Measurements from ENCODE around the gene ATXN7L3B. TPM values are rescaled to one million over a fixed set of nuclear protein-coding genes. Genes with fewer than 3 reads are reported as not detected.

The ATXN7L3B gene
- total RNA-seq, 2 experiments from 2014 or later: 22.4 to 33.3 TPM

DNA sequence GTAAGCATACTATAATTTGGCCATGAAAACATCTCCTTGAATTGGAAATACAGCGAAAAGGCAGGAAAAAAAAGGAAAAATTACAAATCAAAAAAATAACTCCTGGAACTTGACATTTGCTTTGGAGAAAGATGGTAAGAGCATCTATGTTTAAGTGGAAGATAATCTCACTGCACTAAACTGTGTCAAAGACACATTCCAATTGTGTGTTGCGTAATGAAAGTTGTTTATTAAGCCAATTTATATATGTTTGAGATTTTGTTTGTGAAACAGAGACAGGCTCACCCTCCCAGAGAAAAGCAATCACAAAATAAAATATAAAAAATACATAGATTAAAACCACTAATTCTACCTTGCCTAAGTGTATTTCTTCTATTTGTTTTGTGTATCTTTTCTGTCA is 11.1 kb upstream of the ATXN7L3B start:
- no peaks in the 10 kb centered on the region for H3K4me1 ChIP-seq (ENCODE audit: insufficient read depth, low read length, poor library complexity, severe bottlenecking)
- no peaks in the 10 kb centered on the region for H3K9me2 ChIP-seq (ENCODE audit: insufficient read depth, low read length)
- POLR2A ChIA-PET: no interaction called here
- CTCF ChIA-PET (ENCODE audit: unreplicated experiment): no interaction called here
- no peaks in the 10 kb centered on the region for H4K20me1 ChIP-seq (ENCODE audit: insufficient read depth, low read length)
- BruUV-seq (replicated peaks): no TSS peak
- H3K9me3 ChIP-seq (ENCODE audit: low read length): no peaks in the 10 kb centered on the region
- no peak overlapping the region for H2AFZ ChIP-seq (ENCODE audit: low read length)
- no peaks in the 10 kb centered on the region for H3K36me3 ChIP-seq (ENCODE audit: insufficient read depth, low read length)
- no peak for DNase-seq (ENCODE audit: low spot score)
- H3K79me2 ChIP-seq (ENCODE audit: insufficient read depth, low read depth, low read length): no peaks in the 10 kb centered on the region
- H3K4me3 ChIP-seq (ENCODE audit: low read depth, low read length, poor library complexity, severe bottlenecking): no peak overlapping the region
- intact Hi-C loops (cut with micrococcal nuclease; ENCODE audit: unreplicated experiment): no loop called here
- no peak for TF ChIP-seq EZH2phosphoT487 (IDR thresholded peaks at IDR 0.05; ENCODE audit: borderline replicate concordance, low read depth, low read length)
- TF ChIP-seq, protein P1, sequence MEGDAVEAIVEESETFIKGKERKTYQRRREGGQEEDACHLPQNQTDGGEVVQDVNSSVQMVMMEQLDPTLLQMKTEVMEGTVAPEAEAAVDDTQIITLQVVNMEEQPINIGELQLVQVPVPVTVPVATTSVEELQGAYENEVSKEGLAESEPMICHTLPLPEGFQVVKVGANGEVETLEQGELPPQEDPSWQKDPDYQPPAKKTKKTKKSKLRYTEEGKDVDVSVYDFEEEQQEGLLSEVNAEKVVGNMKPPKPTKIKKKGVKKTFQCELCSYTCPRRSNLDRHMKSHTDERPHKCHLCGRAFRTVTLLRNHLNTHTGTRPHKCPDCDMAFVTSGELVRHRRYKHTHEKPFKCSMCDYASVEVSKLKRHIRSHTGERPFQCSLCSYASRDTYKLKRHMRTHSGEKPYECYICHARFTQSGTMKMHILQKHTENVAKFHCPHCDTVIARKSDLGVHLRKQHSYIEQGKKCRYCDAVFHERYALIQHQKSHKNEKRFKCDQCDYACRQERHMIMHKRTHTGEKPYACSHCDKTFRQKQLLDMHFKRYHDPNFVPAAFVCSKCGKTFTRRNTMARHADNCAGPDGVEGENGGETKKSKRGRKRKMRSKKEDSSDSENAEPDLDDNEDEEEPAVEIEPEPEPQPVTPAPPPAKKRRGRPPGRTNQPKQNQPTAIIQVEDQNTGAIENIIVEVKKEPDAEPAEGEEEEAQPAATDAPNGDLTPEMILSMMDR (conservative IDR thresholded peaks at IDR 0.05; ENCODE audit: low read length): no peak
- H3K27ac ChIP-seq (ENCODE audit: low read depth, low read length, poor library complexity, severe bottlenecking): no peak overlapping the region
- no peak overlapping the region for H3K4me2 ChIP-seq (ENCODE audit: low read length)

DNA sequence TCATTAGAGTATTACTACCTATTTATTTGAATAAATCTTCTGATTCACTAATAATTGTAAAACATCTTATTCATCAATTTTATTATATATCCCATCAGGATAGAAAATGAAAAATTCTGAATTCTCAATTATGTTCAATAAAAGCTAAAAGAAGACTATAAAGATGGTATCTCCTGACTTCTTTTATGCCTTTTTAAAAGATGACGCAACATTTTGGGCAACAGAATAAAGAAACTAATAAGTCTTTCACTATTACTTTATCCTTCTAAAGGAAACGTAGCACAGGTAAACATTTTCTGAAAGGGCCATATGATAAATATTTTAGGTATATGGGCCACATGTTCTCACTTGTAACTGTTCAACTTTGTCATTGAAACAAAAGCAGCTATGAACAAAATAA is 10.1 kb upstream of the ATXN7L3B start:
- intact Hi-C loops (cut with micrococcal nuclease; ENCODE audit: unreplicated experiment): no loop called here
- no peak overlapping the region for H3K27ac ChIP-seq (ENCODE audit: low read depth, low read length, poor library complexity, severe bottlenecking)
- H3K4me2 ChIP-seq (ENCODE audit: low read length): no peak overlapping the region
- POLR2A ChIA-PET: no interaction called here
- H3K9me3 ChIP-seq (ENCODE audit: low read length): no peaks in the 10 kb centered on the region
- H2AFZ ChIP-seq (ENCODE audit: low read length): no peak overlapping the region
- no peak overlapping the region for H3K4me3 ChIP-seq (ENCODE audit: low read depth, low read length, poor library complexity, severe bottlenecking)
- TF ChIP-seq, protein P1 (conservative IDR thresholded peaks at IDR 0.05; ENCODE audit: low read length): no peak
- no peak for TF ChIP-seq EZH2phosphoT487 (IDR thresholded peaks at IDR 0.05; ENCODE audit: borderline replicate concordance, low read depth, low read length)
- no peaks in the 10 kb centered on the region for H4K20me1 ChIP-seq (ENCODE audit: insufficient read depth, low read length)
- H3K79me2 ChIP-seq (ENCODE audit: insufficient read depth, low read depth, low read length): no peaks in the 10 kb centered on the region
- BruUV-seq (replicated peaks): no TSS peak
- H3K9me2 ChIP-seq (ENCODE audit: insufficient read depth, low read length): no peaks in the 10 kb centered on the region
- CTCF ChIA-PET (ENCODE audit: unreplicated experiment): no interaction called here
- H3K36me3 ChIP-seq (ENCODE audit: insufficient read depth, low read length): no peaks in the 10 kb centered on the region
- no peak for DNase-seq (ENCODE audit: low spot score)
- no peaks in the 10 kb centered on the region for H3K4me1 ChIP-seq (ENCODE audit: insufficient read depth, low read length, poor library complexity, severe bottlenecking)

DNA sequence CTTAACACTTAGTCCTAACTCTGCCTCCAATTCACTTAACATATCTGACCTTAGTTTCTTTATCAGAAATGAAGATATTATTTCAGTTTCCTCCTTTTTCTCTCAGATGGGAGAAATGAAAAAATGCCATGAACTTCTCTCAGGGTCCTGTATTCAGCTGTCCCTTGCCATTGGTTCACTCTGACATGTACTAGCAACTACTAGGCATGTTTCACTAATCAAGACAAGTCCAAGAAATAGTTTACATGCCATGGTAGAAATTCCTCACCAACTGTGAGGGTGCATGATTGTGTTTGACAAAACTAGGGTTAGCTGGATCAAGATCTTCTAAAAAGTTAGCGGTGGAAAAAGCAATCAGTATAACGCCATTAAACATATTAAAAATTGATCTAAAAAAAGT is 7.0 kb upstream of the ATXN7L3B start:
- Histone ChIP-seq H3K9me2 (ENCODE audit: insufficient read depth, low read length) (no peaks in the 10 kb centered on the region), H3K79me2 (ENCODE audit: insufficient read depth, low read depth, low read length) (no peaks in the 10 kb centered on the region), H3K4me1 (ENCODE audit: insufficient read depth, low read length, poor library complexity, severe bottlenecking) (no peaks in the 10 kb centered on the region), H3K9me3 (ENCODE audit: low read length) (no peaks in the 10 kb centered on the region), H3K4me3 (ENCODE audit: low read depth, low read length, poor library complexity, severe bottlenecking) (no peak overlapping the region), H3K4me2 (ENCODE audit: low read length) (no peak overlapping the region), H3K36me3 (ENCODE audit: insufficient read depth, low read length) (no peaks in the 10 kb centered on the region), H3K27ac (ENCODE audit: low read depth, low read length, poor library complexity, severe bottlenecking) (no peak overlapping the region), H4K20me1 (ENCODE audit: insufficient read depth, low read length) (no peaks in the 10 kb centered on the region), H2AFZ (ENCODE audit: low read length) (no peak overlapping the region)
- DNase-seq (ENCODE audit: low spot score): no peak
- TF ChIP-seq EZH2phosphoT487 (IDR thresholded peaks at IDR 0.05; ENCODE audit: borderline replicate concordance, low read depth, low read length): no peak
- TF ChIP-seq, protein P1 (conservative IDR thresholded peaks at IDR 0.05; ENCODE audit: low read length): no peak
- CTCF ChIA-PET (ENCODE audit: unreplicated experiment): no interaction called here
- POLR2A ChIA-PET: no interaction called here
- intact Hi-C loops (cut with micrococcal nuclease; ENCODE audit: unreplicated experiment): no loop called here
- no TSS peak for BruUV-seq (replicated peaks)
